ENCODE measurements around the gene PAPLN.

GRCh38 chr14:73260574-73260973 is 23.3 kb downstream of the PAPLN start:
- TF ChIP-seq CTCF (IDR thresholded peaks at IDR 0.05) (no peak), POLR2A (IDR thresholded peaks at IDR 0.05) (no peak)
